GM12892 (cell line): ENCODE results near the gene FAM9A.
"Not testable (repeated sequence)": the region's sequence is repeated elsewhere in the genome, so short reads cannot be mapped to it uniquely, and the experiment has no call there.

Experiments used
- DNase-seq: peaks from one replicate; pipeline ENCODE4 v3.0.0; 2011; ENCODE audit not compliant: insufficient read length
- FAIRE-seq: peaks from 2 replicates; lab custom pipeline; 2011; peaks lifted over from hg19 to GRCh38; lab: Jason Lieb, UNC
- POLR2A ChIP-seq: IDR thresholded peaks from 2 replicates; pipeline ENCODE4 v1.6.1; 2011; ENCODE audit warnings: low read depth, low read length, control low read depth
- POLR2AphosphoS5 ChIP-seq: IDR thresholded peaks from 2 replicates; pipeline ENCODE4 v1.6.1; 2011; ENCODE audit warnings: low read depth, low read length, control low read depth
- TAF1 ChIP-seq: IDR thresholded peaks from 2 replicates; pipeline ENCODE4 v1.6.1; 2011; ENCODE audit warnings: low read depth, mild to moderate bottlenecking, control low read depth, low read length, borderline replicate concordance

FAM9A gene

GRCh38 chrX:8832582-8833378 lies 31.6 kb upstream of the FAM9A start:
- DNase-seq, result no peak
- no peak for FAIRE-seq
- TF ChIP-seq TAF1 (no peak), POLR2A (no peak), POLR2AphosphoS5 (no peak)

GRCh38 chrX:8823698-8824097 lies 22.5 kb upstream of the FAM9A start:
- FAIRE-seq (no peak), DNase-seq (no peak)
- no peak for TF ChIP-seq POLR2AphosphoS5

GRCh38 chrX:8822002-8822401 lies 20.8 kb upstream of the FAM9A start:
- no peak for DNase-seq
- TF ChIP-seq POLR2AphosphoS5 (no peak), POLR2A (no peak)
- no peak for FAIRE-seq

- FAIRE-seq (no peak), DNase-seq (no peak)
- TF ChIP-seq TAF1, result no peak
- TF ChIP-seq POLR2A, result no peak
- TF ChIP-seq POLR2AphosphoS5, result no peak
These were observed 19.8 kb upstream of the FAM9A start for GRCh38 chrX:8820910-8821527.

DNA sequence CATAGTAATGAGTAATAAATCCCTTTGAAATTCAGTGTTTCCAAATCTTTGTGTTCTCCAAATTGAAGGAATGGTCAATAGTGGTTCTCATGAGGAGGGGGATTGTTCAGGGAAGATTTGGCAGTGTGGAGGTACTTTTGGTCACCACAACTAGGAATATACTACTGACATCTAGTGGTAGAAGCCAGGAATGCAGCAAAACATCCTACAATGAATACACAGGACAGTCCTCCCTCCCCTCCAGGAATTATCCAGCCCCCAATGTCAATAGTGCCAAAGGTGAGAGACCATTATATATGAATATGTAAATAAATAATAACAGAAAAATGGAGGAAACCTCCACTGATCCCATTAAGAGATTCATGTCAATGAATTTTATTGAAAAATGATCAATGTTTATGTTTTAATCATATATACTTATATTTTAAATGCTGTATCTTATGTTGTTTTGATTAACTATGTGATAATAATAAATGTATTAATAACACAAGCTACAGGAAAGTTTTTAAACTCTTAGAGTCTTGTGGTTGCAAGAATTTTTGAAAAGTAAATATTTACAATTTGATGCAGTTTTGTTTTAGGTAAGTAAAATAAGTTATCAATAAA lies 14.4 kb upstream of the FAM9A start:
- DNase-seq, result no peak
- FAIRE-seq, result peak; percentile 89

DNA sequence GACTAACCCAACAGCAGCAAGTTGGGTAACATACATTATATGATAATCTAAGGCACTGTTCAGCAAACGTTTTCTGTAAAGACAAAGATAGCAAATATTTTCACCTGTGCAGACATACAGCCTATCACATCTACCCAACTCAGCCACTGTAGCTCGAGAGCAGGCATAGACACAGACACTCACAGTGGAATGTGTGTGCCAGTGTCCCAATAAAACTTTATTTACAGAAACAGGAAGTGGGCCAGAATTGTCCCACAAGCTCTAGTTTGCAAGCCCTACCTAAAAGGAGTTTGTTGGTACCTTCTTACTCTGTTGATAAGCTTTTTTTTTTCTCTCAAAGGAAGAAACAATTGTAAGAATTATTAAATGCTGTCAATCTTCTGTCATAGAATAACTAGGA lies 11.9 kb upstream of the FAM9A start:
- no peak for FAIRE-seq
- no peak for DNase-seq
- TF ChIP-seq TAF1, result no peak
- no peak for TF ChIP-seq POLR2AphosphoS5
- TF ChIP-seq POLR2A, result no peak

More for the DNA sequence above, 14.4 kb upstream of the FAM9A start:
- TF ChIP-seq TAF1 (no peak), POLR2AphosphoS5 (no peak), POLR2A (no peak)

DNA sequence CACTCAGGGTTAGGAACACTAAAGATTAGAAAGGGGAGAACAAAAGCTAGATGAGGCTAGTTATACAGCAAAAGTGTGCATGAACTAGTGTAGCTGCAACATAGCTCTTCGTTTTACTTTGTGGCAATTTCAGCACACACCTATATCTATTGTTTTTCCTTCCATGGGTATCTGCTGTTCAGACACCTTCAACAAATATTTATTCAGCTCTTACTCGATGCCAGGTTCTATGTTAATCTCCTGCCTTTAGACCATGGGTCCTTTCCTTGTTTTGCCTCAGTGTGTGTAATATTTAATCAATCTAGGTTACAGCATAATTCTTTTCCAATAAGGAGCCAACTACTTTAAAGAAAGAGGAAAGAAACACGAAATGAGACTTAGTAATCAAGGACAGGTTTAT lies 10.4 kb upstream of the FAM9A start:
- TF ChIP-seq TAF1, result no peak
- no peak for TF ChIP-seq POLR2A
- no peak for TF ChIP-seq POLR2AphosphoS5
- FAIRE-seq, result no peak
- DNase-seq, result no peak

DNA sequence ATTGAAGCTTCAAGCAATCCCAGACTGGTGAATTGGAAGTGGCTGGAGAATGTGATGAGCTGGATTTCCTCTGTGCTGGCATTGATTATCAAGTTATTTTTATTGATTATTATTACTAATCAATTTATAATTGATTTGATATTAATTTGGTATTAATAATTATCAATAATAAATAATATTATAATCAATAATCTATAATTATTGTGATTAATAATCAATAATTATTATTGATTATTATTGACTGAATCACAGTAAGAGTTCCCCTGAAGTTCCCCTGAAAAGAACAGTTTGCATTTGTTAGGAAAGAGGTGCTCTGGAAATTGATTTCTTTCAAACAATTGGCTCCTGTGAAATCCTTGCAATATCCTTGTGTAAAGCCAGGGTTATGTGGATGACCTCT lies 7.5 kb upstream of the FAM9A start:
- FAIRE-seq, result no peak
- no peak for TF ChIP-seq TAF1
- no peak for TF ChIP-seq POLR2A

DNA sequence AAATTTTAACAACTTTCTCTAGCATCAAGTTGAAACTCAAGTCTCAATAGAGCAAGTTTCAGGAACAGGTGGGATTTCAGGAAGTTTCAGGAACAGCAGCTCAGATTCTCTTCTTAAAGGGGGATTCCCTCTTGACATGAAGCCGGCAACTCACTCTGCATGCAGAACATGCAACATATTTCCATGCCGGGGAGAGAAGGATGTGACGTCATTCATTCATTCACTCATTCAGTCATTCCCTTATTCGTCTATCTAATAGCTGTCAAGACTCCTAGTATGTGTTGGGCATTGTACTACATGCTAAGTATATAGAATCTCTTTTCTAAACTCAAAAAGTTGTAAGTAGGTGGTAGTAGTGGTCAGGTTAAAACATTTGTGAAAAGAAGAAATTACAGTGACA lies 4.8 kb upstream of the FAM9A start:
- FAIRE-seq (no peak), DNase-seq (no peak)
- TF ChIP-seq POLR2AphosphoS5 (no peak), POLR2A (no peak), TAF1 (no peak)

More for the DNA sequence above, 7.5 kb upstream of the FAM9A start:
- no peak for DNase-seq

DNA sequence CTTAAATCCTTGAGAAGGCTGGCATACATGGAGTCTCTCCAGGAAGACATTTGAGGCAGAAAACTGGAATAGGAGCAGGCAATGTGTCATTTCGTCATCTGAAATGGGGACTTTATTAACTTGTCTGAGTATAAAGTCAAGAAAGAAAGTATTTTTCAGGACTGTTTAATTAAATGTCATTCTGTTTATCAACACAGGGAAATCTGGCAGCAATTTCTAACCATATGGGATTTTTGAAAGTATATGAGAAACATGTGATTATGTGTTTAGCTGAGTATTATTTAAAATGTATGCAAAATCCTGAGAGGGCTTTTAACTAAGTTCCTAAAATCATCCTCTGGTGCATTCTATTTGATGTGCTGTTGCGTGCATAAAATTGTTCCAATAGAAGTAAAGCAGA lies 3.9 kb upstream of the FAM9A start:
- TF ChIP-seq TAF1 (no peak), POLR2A (no peak), POLR2AphosphoS5 (no peak)
- no peak for DNase-seq
- no peak for FAIRE-seq

- DNase-seq (no peak), FAIRE-seq (no peak)
- TF ChIP-seq TAF1 (no peak), POLR2A (no peak), POLR2AphosphoS5 (no peak)
These were observed 2.1 kb upstream of the FAM9A start for GRCh38 chrX:8803326-8803725.

- not testable (repeated sequence) for FAIRE-seq, DNase-seq
These were observed 832 bp downstream of the FAM9A start for GRCh38 chrX:8800351-8800750.

DNA sequence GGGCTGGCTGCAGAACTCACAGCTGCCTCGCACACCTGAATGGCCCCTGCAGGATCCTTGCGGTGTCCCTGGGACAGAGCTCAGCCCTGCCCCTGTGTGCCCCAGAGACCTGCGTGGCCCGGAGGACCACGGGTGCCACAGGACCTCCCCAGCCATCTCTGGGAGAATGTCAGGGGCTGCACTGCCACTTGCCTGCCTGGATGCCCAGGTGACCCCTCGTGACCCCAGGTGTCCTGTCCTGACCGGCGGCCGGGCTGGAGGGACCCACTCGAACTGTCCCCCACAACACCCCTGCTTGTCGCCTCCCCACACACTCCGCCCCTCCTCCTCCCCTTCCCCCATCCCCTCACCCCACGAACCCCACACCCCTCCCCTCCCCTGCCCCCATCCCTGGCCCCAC lies 1.9 kb downstream of the FAM9A start:
- FAIRE-seq, DNase-seq: not testable (repeated sequence)

DNA sequence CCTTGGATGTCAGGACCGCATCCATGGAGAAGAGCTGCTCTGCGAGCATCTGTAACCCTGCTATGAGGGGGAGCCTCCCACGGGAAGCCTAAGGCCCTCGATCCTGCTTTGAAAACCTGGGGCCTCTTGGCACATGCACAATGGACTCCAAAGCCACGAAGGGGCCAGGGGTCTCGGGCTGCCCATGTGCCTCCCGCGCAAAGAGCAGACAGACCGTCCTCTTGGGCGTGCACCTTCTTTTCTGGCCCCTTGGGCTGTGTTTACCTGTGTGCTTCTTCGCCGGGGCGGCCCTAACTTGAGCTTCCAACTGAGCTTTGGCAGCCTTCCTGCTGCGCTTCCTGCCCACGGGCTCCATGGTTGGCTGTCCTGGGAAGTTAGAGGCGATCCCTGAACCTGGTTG lies 2.5 kb downstream of the FAM9A start:
- DNase-seq, FAIRE-seq: not testable (repeated sequence)

DNA sequence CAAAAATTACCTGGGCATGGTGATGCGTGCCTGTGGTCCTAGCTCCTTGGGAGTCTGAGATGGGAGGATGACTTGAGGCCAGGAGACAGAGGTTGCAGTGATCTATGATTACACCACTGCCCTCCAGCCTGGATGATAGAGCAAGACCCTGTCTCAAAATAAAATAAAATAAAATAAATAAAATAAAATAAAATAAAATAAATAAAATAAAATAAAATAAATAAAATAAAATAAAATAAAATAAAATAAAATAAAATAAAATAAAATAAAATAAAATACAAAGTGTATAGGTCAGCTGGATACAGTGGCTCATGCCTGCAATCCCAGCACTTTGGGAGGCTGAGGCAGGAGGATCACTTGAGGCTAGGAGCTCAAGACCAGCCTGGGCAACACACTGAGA lies 14.1 kb downstream of the FAM9A start:
- not testable (repeated sequence) for DNase-seq, FAIRE-seq
